ENCODE results near the gene MLEC. TPM values are rescaled to one million over a fixed set of nuclear protein-coding genes. Genes with fewer than 3 reads are reported as not detected.

Gene MLEC
- total and polyA plus RNA-seq, 2 of the 13 experiments (the other 11 are each of a cell fraction or from before 2014, with no cell fraction given): 49.8 to 156 TPM

DNA sequence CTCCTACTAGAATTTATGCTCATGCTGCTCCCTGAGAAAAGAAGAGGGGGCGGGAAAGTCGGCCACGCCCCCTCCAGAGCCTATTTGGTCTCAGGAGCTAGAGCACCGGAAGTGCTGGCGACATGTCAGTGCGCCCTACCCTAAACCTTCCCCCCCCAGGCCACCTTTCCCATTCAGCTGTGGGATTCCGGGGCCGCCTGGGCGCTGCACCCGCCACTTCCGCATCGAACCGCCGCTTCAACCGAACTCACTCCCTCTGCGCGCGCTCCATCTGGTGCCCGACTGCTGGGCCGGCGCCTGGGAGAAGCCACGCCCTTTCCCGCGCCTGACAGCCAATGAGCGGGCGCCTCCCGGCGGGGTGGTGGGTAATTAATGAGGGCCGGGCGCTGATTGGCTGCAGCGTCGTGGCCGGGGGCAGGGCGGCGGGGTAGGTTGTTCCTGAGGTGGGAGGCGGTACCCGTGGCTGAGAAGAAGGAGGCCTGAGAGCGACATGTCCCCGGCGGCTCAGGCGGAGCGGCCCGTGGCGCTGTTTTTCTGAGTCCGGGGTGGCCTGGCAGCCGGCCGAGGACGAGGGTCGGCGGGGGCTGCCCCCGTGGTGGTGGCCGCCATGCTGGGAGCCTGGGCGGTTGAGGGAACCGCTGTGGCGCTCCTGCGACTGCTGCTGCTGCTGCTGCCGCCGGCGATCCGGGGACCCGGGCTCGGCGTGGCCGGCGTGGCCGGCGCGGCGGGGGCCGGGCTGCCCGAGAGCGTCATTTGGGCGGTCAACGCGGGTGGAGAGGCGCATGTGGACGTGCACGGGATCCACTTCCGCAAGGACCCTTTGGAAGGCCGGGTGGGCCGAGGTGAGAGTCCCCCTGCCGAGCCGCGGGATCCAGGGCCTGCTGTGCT is at the start of gene MLEC (continued):
- TF ChIP-seq, protein P1, sequence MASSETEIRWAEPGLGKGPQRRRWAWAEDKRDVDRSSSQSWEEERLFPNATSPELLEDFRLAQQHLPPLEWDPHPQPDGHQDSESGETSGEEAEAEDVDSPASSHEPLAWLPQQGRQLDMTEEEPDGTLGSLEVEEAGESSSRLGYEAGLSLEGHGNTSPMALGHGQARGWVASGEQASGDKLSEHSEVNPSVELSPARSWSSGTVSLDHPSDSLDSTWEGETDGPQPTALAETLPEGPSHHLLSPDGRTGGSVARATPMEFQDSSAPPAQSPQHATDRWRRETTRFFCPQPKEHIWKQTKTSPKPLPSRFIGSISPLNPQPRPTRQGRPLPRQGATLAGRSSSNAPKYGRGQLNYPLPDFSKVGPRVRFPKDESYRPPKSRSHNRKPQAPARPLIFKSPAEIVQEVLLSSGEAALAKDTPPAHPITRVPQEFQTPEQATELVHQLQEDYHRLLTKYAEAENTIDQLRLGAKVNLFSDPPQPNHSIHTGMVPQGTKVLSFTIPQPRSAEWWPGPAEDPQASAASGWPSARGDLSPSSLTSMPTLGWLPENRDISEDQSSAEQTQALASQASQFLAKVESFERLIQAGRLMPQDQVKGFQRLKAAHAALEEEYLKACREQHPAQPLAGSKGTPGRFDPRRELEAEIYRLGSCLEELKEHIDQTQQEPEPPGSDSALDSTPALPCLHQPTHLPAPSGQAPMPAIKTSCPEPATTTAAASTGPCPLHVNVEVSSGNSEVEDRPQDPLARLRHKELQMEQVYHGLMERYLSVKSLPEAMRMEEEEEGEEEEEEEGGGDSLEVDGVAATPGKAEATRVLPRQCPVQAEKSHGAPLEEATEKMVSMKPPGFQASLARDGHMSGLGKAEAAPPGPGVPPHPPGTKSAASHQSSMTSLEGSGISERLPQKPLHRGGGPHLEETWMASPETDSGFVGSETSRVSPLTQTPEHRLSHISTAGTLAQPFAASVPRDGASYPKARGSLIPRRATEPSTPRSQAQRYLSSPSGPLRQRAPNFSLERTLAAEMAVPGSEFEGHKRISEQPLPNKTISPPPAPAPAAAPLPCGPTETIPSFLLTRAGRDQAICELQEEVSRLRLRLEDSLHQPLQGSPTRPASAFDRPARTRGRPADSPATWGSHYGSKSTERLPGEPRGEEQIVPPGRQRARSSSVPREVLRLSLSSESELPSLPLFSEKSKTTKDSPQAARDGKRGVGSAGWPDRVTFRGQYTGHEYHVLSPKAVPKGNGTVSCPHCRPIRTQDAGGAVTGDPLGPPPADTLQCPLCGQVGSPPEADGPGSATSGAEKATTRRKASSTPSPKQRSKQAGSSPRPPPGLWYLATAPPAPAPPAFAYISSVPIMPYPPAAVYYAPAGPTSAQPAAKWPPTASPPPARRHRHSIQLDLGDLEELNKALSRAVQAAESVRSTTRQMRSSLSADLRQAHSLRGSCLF (CRISPR knock-in tag; IDR thresholded peaks at IDR 0.05; ENCODE audit: borderline replicate concordance): peak; percentile 18; the same call in 1 of the 2 replicates
- TF ChIP-seq MAFG (CRISPR knock-in tag; IDR thresholded peaks at IDR 0.05) (no peak), TCF7 (IDR thresholded peaks at IDR 0.05; ENCODE audit: low read depth) (no peak), CENPT (CRISPR knock-in tag; IDR thresholded peaks at IDR 0.05; ENCODE audit: low read depth) (peak; percentile 10; the same call in 1 of the 2 replicates), ZNF296 (CRISPR knock-in tag; conservative IDR thresholded peaks at IDR 0.05) (no peak), ARNT (IDR thresholded peaks at IDR 0.05) (no peak), POLR2A (IDR thresholded peaks at IDR 0.05; ENCODE audit: insufficient read depth in 1 of 2, low read depth in 2 of 2, low read length in 2 of 2) (peak; percentile 65 to 91), ZNF547 (CRISPR knock-in tag; IDR thresholded peaks at IDR 0.05) (peak; percentile 67), MTF1 (CRISPR knock-in tag; IDR thresholded peaks at IDR 0.05) (no peak), ZNF335 (CRISPR knock-in tag; IDR thresholded peaks at IDR 0.05) (no peak; the same call in 1 of the 2 replicates), NR2F6 (IDR thresholded peaks at IDR 0.05) (no peak), NR2F6 (CRISPR knock-in tag; IDR thresholded peaks at IDR 0.05) (peak; percentile 37; the same call in 1 of the 2 replicates), BRCA1 (CRISPR knock-in tag; IDR thresholded peaks at IDR 0.05) (0 out of 2 replicates have a peak, but pooled peaks have one; percentile 17), NFE2 (CRISPR knock-in tag; IDR thresholded peaks at IDR 0.05) (no peak), STAT5B (CRISPR knock-in tag; IDR thresholded peaks at IDR 0.05) (no peak), ZFYVE20 (CRISPR knock-in tag; IDR thresholded peaks at IDR 0.05; ENCODE audit: borderline replicate concordance, low read depth) (no peak), MIXL1 (CRISPR knock-in tag; IDR thresholded peaks at IDR 0.05) (peak; percentile 93), REPIN1 (CRISPR knock-in tag; IDR thresholded peaks at IDR 0.05; ENCODE audit: borderline replicate concordance, low read depth) (peak; percentile 80; the same call in 1 of the 2 replicates)
- TF ChIP-seq, protein P2, sequence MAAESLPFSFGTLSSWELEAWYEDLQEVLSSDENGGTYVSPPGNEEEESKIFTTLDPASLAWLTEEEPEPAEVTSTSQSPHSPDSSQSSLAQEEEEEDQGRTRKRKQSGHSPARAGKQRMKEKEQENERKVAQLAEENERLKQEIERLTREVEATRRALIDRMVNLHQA (CRISPR knock-in tag; IDR thresholded peaks at IDR 0.05): no peak
- TF ChIP-seq, protein P3, sequence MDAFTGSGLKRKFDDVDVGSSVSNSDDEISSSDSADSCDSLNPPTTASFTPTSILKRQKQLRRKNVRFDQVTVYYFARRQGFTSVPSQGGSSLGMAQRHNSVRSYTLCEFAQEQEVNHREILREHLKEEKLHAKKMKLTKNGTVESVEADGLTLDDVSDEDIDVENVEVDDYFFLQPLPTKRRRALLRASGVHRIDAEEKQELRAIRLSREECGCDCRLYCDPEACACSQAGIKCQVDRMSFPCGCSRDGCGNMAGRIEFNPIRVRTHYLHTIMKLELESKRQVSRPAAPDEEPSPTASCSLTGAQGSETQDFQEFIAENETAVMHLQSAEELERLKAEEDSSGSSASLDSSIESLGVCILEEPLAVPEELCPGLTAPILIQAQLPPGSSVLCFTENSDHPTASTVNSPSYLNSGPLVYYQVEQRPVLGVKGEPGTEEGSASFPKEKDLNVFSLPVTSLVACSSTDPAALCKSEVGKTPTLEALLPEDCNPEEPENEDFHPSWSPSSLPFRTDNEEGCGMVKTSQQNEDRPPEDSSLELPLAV (CRISPR knock-in tag; conservative IDR thresholded peaks at IDR 0.05; ENCODE audit: low read depth): no peak
- TF ChIP-seq, protein P4, sequence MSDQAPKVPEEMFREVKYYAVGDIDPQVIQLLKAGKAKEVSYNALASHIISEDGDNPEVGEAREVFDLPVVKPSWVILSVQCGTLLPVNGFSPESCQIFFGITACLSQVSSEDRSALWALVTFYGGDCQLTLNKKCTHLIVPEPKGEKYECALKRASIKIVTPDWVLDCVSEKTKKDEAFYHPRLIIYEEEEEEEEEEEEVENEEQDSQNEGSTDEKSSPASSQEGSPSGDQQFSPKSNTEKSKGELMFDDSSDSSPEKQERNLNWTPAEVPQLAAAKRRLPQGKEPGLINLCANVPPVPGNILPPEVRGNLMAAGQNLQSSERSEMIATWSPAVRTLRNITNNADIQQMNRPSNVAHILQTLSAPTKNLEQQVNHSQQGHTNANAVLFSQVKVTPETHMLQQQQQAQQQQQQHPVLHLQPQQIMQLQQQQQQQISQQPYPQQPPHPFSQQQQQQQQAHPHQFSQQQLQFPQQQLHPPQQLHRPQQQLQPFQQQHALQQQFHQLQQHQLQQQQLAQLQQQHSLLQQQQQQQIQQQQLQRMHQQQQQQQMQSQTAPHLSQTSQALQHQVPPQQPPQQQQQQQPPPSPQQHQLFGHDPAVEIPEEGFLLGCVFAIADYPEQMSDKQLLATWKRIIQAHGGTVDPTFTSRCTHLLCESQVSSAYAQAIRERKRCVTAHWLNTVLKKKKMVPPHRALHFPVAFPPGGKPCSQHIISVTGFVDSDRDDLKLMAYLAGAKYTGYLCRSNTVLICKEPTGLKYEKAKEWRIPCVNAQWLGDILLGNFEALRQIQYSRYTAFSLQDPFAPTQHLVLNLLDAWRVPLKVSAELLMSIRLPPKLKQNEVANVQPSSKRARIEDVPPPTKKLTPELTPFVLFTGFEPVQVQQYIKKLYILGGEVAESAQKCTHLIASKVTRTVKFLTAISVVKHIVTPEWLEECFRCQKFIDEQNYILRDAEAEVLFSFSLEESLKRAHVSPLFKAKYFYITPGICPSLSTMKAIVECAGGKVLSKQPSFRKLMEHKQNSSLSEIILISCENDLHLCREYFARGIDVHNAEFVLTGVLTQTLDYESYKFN (CRISPR knock-in tag; conservative IDR thresholded peaks at IDR 0.05): no peak; the same call in none of the 2 replicates
